SK-N-SH (cell line): ENCODE data around the gene KCTD8. TPM values are rescaled to one million over a fixed set of nuclear protein-coding genes. Genes with fewer than 3 reads are reported as not detected.

Experiments
- CTCF ChIA-PET: fragments of 300-600, 350-600 bp; formaldehyde crosslinking; extraction: SDS; loops from one replicate; lab custom pipeline; 2021; lab: Yijun Ruan, JAX
- POLR2A ChIA-PET: fragments of 350-600 bp; sonication (Branson Sonifier 250); formaldehyde crosslinking; extraction: SDS; loops from one replicate; lab custom pipeline; 2020; ENCODE audit warnings: antibody characterized with exemption, inconsistent platforms; lab: Yijun Ruan, JAX
- DNase-seq: peaks from one replicate; pipeline ENCODE4 v3.0.0; 2012
- H2AFZ ChIP-seq: fragments of 200-600 bp; sonication (generic); 2 replicates; pipeline ENCODE4 v1.8.1; 2016; ENCODE audit warnings: antibody characterized with exemption, mild to moderate bottlenecking, low read depth
- H3F3A ChIP-seq: fragments of 200-600 bp; sonication (generic); replicated peaks from 2 replicates; pipeline ENCODE3; 2016; ENCODE audit warnings: antibody characterized with exemption, mild to moderate bottlenecking; ENCODE audit not compliant: insufficient read depth
- H3K27ac ChIP-seq, 2 experiments: fragments of 200-500 bp in 1 of 2; fragments of 200-600 bp in 1 of 2; sonication (Bioruptor generic) in 1 of 2; sonication (generic), shearing (Covaris generic) in 1 of 2; 2 replicates each; pipeline versions ENCODE4 v1.5.1 to v1.6.1; 2014 to 2016; ENCODE audit warnings: low read depth in 2 of 2, inconsistent platforms in 1 of 2, low read length in 1 of 2, mild to moderate bottlenecking in 1 of 2, mixed read lengths in 1 of 2
- H3K27me3 ChIP-seq: fragments of 200-600 bp; sonication (generic), shearing (Covaris generic); 2 replicates; pipeline ENCODE4 v1.6.1; 2016; ENCODE audit warnings: mixed run types; ENCODE audit not compliant: insufficient read depth
- H3K36me3 ChIP-seq, 2 experiments: fragments of 200-500 bp in 1 of 2; fragments of 200-600 bp in 1 of 2; sonication (Bioruptor generic) in 1 of 2; sonication (generic) in 1 of 2; replicated peaks in 1 of 2; 2 replicates each; pipeline versions ENCODE3 to v1.5.1; 2014 to 2016; ENCODE audit warnings: low read length in 1 of 2, mild to moderate bottlenecking in 1 of 2; ENCODE audit not compliant: insufficient read depth in 2 of 2, control insufficient read depth in 1 of 2
- H3K4me1 ChIP-seq, 2 experiments: fragments of 200-500 bp in 1 of 2; fragments of 200-600 bp in 1 of 2; sonication (Bioruptor generic) in 1 of 2; sonication (generic), shearing (Covaris generic) in 1 of 2; 2 replicates each; pipeline versions ENCODE4 v1.5.1 to v1.6.1; 2014 to 2016; ENCODE audit warnings: low read depth in 1 of 2, low read length in 1 of 2, mixed run types in 1 of 2; ENCODE audit not compliant: insufficient read depth in 2 of 2, control insufficient read depth in 1 of 2
- H3K4me2 ChIP-seq: fragments of 200-600 bp; sonication (generic), shearing (Covaris generic); 2 replicates; pipeline ENCODE4 v1.6.1; 2017; ENCODE audit warnings: mixed run types
- H3K4me3 ChIP-seq, 2 experiments: fragments of 200-500 bp in 1 of 2; fragments of 200-600 bp in 1 of 2; sonication (Bioruptor generic) in 1 of 2; sonication (generic), shearing (Covaris generic) in 1 of 2; 2 replicates each; pipeline versions ENCODE4 v1.5.1 to v1.8.1; 2014 to 2016; ENCODE audit warnings: low read depth in 2 of 2, inconsistent platforms in 1 of 2, low read length in 1 of 2, mild to moderate bottlenecking in 1 of 2, mixed read lengths in 1 of 2, moderate library complexity in 1 of 2
- H3K79me2 ChIP-seq: fragments of 200-600 bp; sonication (generic); 2 replicates; pipeline ENCODE4 v1.8.1; 2017; ENCODE audit warnings: mild to moderate bottlenecking; ENCODE audit not compliant: insufficient read depth
- H3K9ac ChIP-seq: fragments of 200-600 bp; sonication (generic); 2 replicates; pipeline ENCODE4 v1.6.1; 2017; ENCODE audit warnings: mixed run types
- H3K9me2 ChIP-seq: fragments of 200-600 bp; sonication (generic); 2 replicates; pipeline ENCODE4 v1.6.1; 2017; ENCODE audit warnings: mixed run types
- H3K9me3 ChIP-seq: fragments of 200-600 bp; sonication (generic); 2 replicates; pipeline ENCODE4 v1.6.1; 2017; ENCODE audit warnings: mixed run types, mild to moderate bottlenecking, moderate library complexity
- H4K20me1 ChIP-seq: fragments of 200-600 bp; sonication (generic); 2 replicates; pipeline ENCODE4 v1.6.1; 2017; ENCODE audit warnings: mild to moderate bottlenecking, mixed run types; ENCODE audit not compliant: insufficient read depth
- EP300 ChIP-seq, 2 experiments: IDR thresholded peaks; 2 replicates each; pipeline versions ENCODE4 v1.4.0 to v1.6.1; 2012; ENCODE audit warnings: borderline replicate concordance in 1 of 2, low read depth in 1 of 2, low read length in 1 of 2
- FOXJ3 ChIP-seq: sonication (generic); formaldehyde crosslinking; IDR thresholded peaks from 2 replicates; pipeline ENCODE4 v1.5.1; 2020; ENCODE audit warnings: mild to moderate bottlenecking, missing genetic modification reagents
- GABPA ChIP-seq: IDR thresholded peaks from 2 replicates; pipeline ENCODE4 v1.4.0; 2012; ENCODE audit warnings: low read depth, mild to moderate bottlenecking
- JUND ChIP-seq: IDR thresholded peaks from 2 replicates; pipeline ENCODE4 v1.4.0; 2012
- MXI1 ChIP-seq: IDR thresholded peaks from 2 replicates; pipeline ENCODE4 v1.6.1; 2012; ENCODE audit warnings: mild to moderate bottlenecking, low read depth, low read length, improper control_type of control experiment
- NRF1 ChIP-seq: IDR thresholded peaks from 2 replicates; pipeline ENCODE4 v1.6.1; 2012; ENCODE audit warnings: low read depth, mild to moderate bottlenecking, low read length
- PBX3 ChIP-seq: IDR thresholded peaks from 2 replicates; pipeline ENCODE4; 2012
- POLR2AphosphoS5 ChIP-seq: IDR thresholded peaks from 2 replicates; pipeline ENCODE4 v1.6.1; 2012; ENCODE audit warnings: low read depth, low read length
- RFX5 ChIP-seq: IDR thresholded peaks from 2 replicates; pipeline ENCODE4 v1.6.1; 2012; ENCODE audit warnings: mild to moderate bottlenecking, improper control_type of control experiment, low read length
- SIN3A ChIP-seq: IDR thresholded peaks from 2 replicates; pipeline ENCODE4 v1.6.1; 2012; ENCODE audit warnings: low read depth, mild to moderate bottlenecking, low read length, moderate library complexity, borderline replicate concordance
- SMC3 ChIP-seq: IDR thresholded peaks from 2 replicates; pipeline ENCODE4 v1.6.1; 2012; ENCODE audit warnings: low read depth, low read length, improper control_type of control experiment
- USF1 ChIP-seq: IDR thresholded peaks from 2 replicates; pipeline ENCODE4 v1.4.0; 2012; ENCODE audit warnings: low read depth, borderline replicate concordance
- USF2 ChIP-seq: fragments of 150-350 bp; IDR thresholded peaks from 2 replicates; pipeline ENCODE4 v1.6.1; 2017; ENCODE audit warnings: antibody characterized with exemption, low read length, low read depth, borderline replicate concordance
- WGBS: methylation state at CpG from one replicate; pipeline ENCODE4 v1.1.6; 2017; ENCODE audit warnings: low lambda C conversion rate; 5-methylcytosine and 5-hydroxymethylcytosine counted together
- polyA plus RNA-seq, 3 experiments: library from polyadenylated mRNA; depleted of rRNA; stranded (reverse); fragments of >200 nt; gene quantifications; 2 replicates each; pipeline ENCODE4 v1.2.3, GENCODE V29; 2012
- TF ChIP-seq, protein P1 (sequence below): IDR thresholded peaks from 2 replicates; pipeline ENCODE4 v1.6.1; 2012; ENCODE audit warnings: mild to moderate bottlenecking, low read depth, low read length, moderate library complexity
- TF ChIP-seq, protein P2 (sequence below): fragments of 150-350 bp; IDR thresholded peaks from 2 replicates; pipeline ENCODE4 v1.6.1; 2016; ENCODE audit warnings: mild to moderate bottlenecking, low read depth, low read length
- TF ChIP-seq, protein P3 (sequence below): fragments of 200-600 bp; sonication (generic); IDR thresholded peaks from 2 replicates; pipeline ENCODE4 v1.6.1; 2017; ENCODE audit warnings: antibody characterized with exemption, mild to moderate bottlenecking, moderate library complexity

The KCTD8 gene
- polyA plus RNA-seq, 1 of the 3 experiments (the other 2 are of a cell fraction) = not detected

DNA sequence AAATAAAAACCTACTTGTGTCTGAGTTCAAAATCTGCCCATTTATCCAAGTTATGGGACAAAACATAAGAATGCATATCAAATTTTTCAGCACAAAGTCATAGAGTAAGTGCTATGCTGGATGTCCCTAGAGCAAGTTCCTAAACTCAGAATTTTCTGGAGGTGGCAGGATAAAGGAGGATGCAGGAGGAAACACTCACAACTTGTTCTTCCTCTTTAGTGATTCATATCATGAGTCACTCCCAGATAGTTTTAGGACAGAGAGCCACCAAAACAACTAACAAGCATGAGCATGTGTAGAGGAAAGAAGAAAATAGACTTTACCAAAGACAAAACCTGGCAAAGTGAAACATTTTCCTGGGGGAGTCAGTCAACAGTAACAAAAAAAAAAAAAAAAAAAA is 302.7 kb downstream of the KCTD8 start:
- H2AFZ ChIP-seq = no peak overlapping the region
- no peaks in the 10 kb centered on the region for H4K20me1 ChIP-seq
- H3K4me2 ChIP-seq = no peak overlapping the region
- DNase-seq = no peak
- no peak overlapping the region for H3K27ac ChIP-seq
- H3K4me3 ChIP-seq = no peak overlapping the region
- no peaks in the 10 kb centered on the region for H3K36me3 ChIP-seq
- H3K27me3 ChIP-seq = no peaks in the 10 kb centered on the region
- TF ChIP-seq USF1 (no peak), POLR2AphosphoS5 (no peak), EP300 (IDR thresholded peaks at IDR 0.05; ENCODE audit: borderline replicate concordance in 1 of 2, low read depth in 1 of 2, low read length in 1 of 2) (no peak), FOXJ3 (CRISPR knock-in tag) (no peak), RFX5 (no peak)
- TF ChIP-seq, protein P1, sequence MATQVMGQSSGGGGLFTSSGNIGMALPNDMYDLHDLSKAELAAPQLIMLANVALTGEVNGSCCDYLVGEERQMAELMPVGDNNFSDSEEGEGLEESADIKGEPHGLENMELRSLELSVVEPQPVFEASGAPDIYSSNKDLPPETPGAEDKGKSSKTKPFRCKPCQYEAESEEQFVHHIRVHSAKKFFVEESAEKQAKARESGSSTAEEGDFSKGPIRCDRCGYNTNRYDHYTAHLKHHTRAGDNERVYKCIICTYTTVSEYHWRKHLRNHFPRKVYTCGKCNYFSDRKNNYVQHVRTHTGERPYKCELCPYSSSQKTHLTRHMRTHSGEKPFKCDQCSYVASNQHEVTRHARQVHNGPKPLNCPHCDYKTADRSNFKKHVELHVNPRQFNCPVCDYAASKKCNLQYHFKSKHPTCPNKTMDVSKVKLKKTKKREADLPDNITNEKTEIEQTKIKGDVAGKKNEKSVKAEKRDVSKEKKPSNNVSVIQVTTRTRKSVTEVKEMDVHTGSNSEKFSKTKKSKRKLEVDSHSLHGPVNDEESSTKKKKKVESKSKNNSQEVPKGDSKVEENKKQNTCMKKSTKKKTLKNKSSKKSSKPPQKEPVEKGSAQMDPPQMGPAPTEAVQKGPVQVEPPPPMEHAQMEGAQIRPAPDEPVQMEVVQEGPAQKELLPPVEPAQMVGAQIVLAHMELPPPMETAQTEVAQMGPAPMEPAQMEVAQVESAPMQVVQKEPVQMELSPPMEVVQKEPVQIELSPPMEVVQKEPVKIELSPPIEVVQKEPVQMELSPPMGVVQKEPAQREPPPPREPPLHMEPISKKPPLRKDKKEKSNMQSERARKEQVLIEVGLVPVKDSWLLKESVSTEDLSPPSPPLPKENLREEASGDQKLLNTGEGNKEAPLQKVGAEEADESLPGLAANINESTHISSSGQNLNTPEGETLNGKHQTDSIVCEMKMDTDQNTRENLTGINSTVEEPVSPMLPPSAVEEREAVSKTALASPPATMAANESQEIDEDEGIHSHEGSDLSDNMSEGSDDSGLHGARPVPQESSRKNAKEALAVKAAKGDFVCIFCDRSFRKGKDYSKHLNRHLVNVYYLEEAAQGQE = no peak
- TF ChIP-seq, protein P2, sequence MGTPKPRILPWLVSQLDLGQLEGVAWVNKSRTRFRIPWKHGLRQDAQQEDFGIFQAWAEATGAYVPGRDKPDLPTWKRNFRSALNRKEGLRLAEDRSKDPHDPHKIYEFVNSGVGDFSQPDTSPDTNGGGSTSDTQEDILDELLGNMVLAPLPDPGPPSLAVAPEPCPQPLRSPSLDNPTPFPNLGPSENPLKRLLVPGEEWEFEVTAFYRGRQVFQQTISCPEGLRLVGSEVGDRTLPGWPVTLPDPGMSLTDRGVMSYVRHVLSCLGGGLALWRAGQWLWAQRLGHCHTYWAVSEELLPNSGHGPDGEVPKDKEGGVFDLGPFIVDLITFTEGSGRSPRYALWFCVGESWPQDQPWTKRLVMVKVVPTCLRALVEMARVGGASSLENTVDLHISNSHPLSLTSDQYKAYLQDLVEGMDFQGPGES = no peak
- TF ChIP-seq, protein P3, sequence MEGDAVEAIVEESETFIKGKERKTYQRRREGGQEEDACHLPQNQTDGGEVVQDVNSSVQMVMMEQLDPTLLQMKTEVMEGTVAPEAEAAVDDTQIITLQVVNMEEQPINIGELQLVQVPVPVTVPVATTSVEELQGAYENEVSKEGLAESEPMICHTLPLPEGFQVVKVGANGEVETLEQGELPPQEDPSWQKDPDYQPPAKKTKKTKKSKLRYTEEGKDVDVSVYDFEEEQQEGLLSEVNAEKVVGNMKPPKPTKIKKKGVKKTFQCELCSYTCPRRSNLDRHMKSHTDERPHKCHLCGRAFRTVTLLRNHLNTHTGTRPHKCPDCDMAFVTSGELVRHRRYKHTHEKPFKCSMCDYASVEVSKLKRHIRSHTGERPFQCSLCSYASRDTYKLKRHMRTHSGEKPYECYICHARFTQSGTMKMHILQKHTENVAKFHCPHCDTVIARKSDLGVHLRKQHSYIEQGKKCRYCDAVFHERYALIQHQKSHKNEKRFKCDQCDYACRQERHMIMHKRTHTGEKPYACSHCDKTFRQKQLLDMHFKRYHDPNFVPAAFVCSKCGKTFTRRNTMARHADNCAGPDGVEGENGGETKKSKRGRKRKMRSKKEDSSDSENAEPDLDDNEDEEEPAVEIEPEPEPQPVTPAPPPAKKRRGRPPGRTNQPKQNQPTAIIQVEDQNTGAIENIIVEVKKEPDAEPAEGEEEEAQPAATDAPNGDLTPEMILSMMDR = no peak
- H3F3A ChIP-seq = no peaks in the 10 kb centered on the region
- H3K9me3 ChIP-seq = no peaks in the 10 kb centered on the region
- H3K79me2 ChIP-seq = no peaks in the 10 kb centered on the region
- no peaks in the 10 kb centered on the region; a peak in 1 of 4 replicates for H3K4me1 ChIP-seq
- POLR2A ChIA-PET = no interaction called here
- H3K9ac ChIP-seq = no peak overlapping the region
- no peaks in the 10 kb centered on the region for H3K9me2 ChIP-seq
- CTCF ChIA-PET = no interaction called here

GRCh38 chr4:44132526-44132925 is 316.1 kb downstream of the KCTD8 start:
- no peak for DNase-seq
- CTCF ChIA-PET = no interaction called here
- TF ChIP-seq USF1 = no peak
- TF ChIP-seq JUND = no peak
- no peak for TF ChIP-seq GABPA
- no peak for TF ChIP-seq USF2
- no peak for TF ChIP-seq NRF1
- no peak for TF ChIP-seq PBX3
- TF ChIP-seq POLR2AphosphoS5 = no peak
- no peak for TF ChIP-seq SIN3A
- TF ChIP-seq SMC3 = no peak
- TF ChIP-seq MXI1 = no peak

More at GRCh38 chr4:44132526-44132925, 316.1 kb downstream of the KCTD8 start:
- WGBS = 0% methylated on average over 1 of the region's 1 CpG
- Histone ChIP-seq H3F3A (no peaks in the 10 kb centered on the region), H3K9me3 (no peaks in the 10 kb centered on the region), H3K4me1 (no peaks in the 10 kb centered on the region), H3K36me3 (no peaks in the 10 kb centered on the region), H3K27ac (no peak overlapping the region), H3K79me2 (no peaks in the 10 kb centered on the region), H3K4me3 (no peak overlapping the region), H4K20me1 (no peaks in the 10 kb centered on the region), H3K9me2 (no peaks in the 10 kb centered on the region), H3K27me3 (no peaks in the 10 kb centered on the region), H3K4me2 (no peak overlapping the region), H3K9ac (no peak overlapping the region), H2AFZ (no peak overlapping the region)
- POLR2A ChIA-PET = no interaction called here
